AG04450 (cell line): ENCODE data around the gene KLK14. TPM values are rescaled to one million over a fixed set of nuclear protein-coding genes. Genes with fewer than 3 reads are reported as not detected.

Experiments
- CTCF ChIA-PET: fragments of 300-600, 350-600 bp; formaldehyde crosslinking; extraction: SDS; loops from one replicate; lab custom pipeline; 2022; ENCODE audit warnings: antibody characterized with exemption, inconsistent platforms; lab: Charles Lee
- POLR2A ChIA-PET: fragments of 350-600 bp; formaldehyde crosslinking; extraction: SDS; loops from one replicate; lab custom pipeline; 2021; ENCODE audit warnings: antibody characterized with exemption, inconsistent platforms; lab: Yijun Ruan, JAX
- DNase-seq: peaks from one replicate; pipeline ENCODE4 v3.0.0-alpha.2; 2011; ENCODE audit warnings: low read depth, low spot score
- H3K27ac ChIP-seq: one replicate; pipeline ENCODE4 v1.5.1; 2012; ENCODE audit warnings: low read depth, low read length, control low read depth
- H3K27me3 ChIP-seq: one replicate; pipeline ENCODE4 v1.6.0; 2012; ENCODE audit warnings: low read length; ENCODE audit not compliant: control insufficient read depth, insufficient read depth
- H3K4me3 ChIP-seq: 2 replicates; pipeline ENCODE4 v1.5.1; 2011; ENCODE audit warnings: mild to moderate bottlenecking, low read depth, low read length, control low read depth
- H3K9me3 ChIP-seq: 2 replicates; pipeline ENCODE4 v1.5.1; 2012; ENCODE audit warnings: low read length; ENCODE audit not compliant: control insufficient read depth, insufficient read depth
- CTCF ChIP-seq: IDR thresholded peaks from 2 replicates; pipeline ENCODE4 v1.5.1; 2011; ENCODE audit warnings: low read depth, low read length, control low read depth, inconsistent platforms
- polyA plus RNA-seq: library from polyadenylated mRNA; depleted of rRNA; stranded (reverse); fragments of >200 nt; gene quantifications from 2 replicates; pipeline ENCODE4 v1.2.3, GENCODE V29; 2011

Gene KLK14
- polyA plus RNA-seq, 1 experiment = not detected

- no peak for TF ChIP-seq CTCF
- ChIA-PET POLR2A (no interaction called here), CTCF (interaction anchor here (0.6 to 3.2 kb wide), 9 partner anchors 9 to 361 kb away, joined by 3 to 34 read pairs (median 3); no protein-coding TSS in a partner anchor)
- no peak for DNase-seq
- no peak overlapping the region for H3K27ac ChIP-seq
- no peak overlapping the region for H3K4me3 ChIP-seq
- H3K9me3 ChIP-seq = no peaks in the 10 kb centered on the region
- no peaks in the 10 kb centered on the region for H3K27me3 ChIP-seq
Observed at GRCh38 chr19:51093510-51094345, 11.0 kb upstream of the KLK14 start.

- H3K27ac ChIP-seq = no peak overlapping the region
- no peaks in the 10 kb centered on the region for H3K27me3 ChIP-seq
- no peak for DNase-seq
- no peak overlapping the region for H3K4me3 ChIP-seq
- no peaks in the 10 kb centered on the region for H3K9me3 ChIP-seq
- ChIA-PET POLR2A (no interaction called here), CTCF (interaction anchor here (2.3 kb wide), 1 partner anchor 72 kb away, joined by 10 read pairs; no protein-coding TSS in a partner anchor)
- no peak for TF ChIP-seq CTCF
Observed at GRCh38 chr19:51093101-51093500, 10.4 kb upstream of the KLK14 start.

DNA sequence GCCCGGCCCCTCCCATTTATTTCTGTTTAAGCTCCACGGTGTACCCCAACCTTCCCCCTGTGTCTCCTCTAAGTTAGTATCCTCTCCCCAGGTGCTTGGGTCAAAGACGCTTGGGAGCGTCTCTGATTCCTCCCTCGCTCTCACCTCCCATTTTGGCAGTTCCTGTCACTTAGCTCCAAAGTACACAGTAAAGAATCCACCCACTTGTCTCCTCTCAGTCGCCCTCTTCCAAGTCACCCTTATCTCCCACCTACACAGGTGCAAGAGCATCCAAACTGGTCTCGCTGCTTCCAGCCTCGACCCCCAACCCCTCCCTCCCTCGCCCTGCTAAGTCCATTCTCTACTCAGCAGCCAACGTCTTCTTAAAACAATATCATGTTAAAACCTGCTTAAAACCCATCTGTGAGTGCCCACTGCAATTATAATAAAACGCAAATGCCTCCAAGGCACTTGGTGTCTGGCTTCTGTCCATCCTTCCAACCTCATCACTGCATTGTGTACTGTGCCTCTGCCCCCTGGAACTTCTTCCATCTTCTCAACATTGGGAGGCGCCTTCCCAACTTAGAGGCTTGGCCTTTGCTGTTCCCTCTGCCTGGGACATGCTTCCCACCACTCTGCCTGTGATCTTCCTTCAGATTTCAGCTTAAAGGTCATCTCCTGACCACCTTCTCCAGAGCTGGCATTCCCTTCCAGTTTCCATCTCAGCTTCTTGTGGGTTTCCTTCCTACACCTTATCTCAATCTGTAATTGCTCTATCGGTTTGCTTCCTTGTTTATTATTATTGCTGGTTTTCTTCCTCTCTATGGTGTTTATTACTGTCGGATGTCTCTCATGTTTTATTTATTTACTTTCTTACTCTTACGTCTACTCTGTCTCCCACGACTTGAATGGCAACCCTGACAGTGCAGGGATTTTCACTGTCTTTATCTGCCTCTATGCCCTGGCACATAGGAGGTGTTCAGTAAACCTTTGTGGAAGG lies 9.5 kb upstream of the KLK14 start:
- no peaks in the 10 kb centered on the region for H3K27me3 ChIP-seq
- H3K4me3 ChIP-seq = no peak overlapping the region
- DNase-seq = no peak
- ChIA-PET POLR2A (no interaction called here), CTCF (interaction anchor here (0.6 to 2.3 kb wide), 2 partner anchors 71 to 1934 kb away, joined by 7 to 10 read pairs; no protein-coding TSS in a partner anchor)
- H3K9me3 ChIP-seq = no peaks in the 10 kb centered on the region
- no peak for TF ChIP-seq CTCF
- H3K27ac ChIP-seq = no peak overlapping the region

DNA sequence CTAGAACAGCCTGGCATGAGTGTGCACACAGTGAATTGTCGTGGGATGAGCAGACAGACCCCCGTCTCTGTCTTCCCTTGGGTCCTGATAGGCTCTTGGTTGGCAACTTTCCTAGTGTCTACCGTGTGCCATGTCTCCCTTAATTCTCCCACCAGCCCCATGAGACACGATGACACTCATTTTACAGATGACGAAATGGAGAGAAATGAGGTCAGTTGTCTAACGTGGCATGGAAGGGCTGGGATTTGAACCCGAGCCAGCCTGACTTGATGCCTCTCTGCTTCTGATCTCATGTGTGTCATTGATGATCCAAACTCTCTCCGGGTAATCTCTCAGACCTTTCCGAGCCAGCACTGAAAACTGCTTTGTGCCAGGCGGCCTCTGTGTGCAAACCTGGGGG lies 8.4 kb upstream of the KLK14 start:
- no peak for TF ChIP-seq CTCF
- H3K27ac ChIP-seq = no peak overlapping the region
- no peak overlapping the region for H3K4me3 ChIP-seq
- DNase-seq = no peak
- CTCF ChIA-PET = no interaction called here
- POLR2A ChIA-PET = no interaction called here
- no peaks in the 10 kb centered on the region for H3K9me3 ChIP-seq
- no peaks in the 10 kb centered on the region for H3K27me3 ChIP-seq
